ENCODE data around the gene TTC39C. TPM values are rescaled to one million over a fixed set of nuclear protein-coding genes. Genes with fewer than 3 reads are reported as not detected.

TTC39C gene
- total RNA-seq, 2 donors from 2014 or later, result 8.5 to 8.7 TPM

DNA sequence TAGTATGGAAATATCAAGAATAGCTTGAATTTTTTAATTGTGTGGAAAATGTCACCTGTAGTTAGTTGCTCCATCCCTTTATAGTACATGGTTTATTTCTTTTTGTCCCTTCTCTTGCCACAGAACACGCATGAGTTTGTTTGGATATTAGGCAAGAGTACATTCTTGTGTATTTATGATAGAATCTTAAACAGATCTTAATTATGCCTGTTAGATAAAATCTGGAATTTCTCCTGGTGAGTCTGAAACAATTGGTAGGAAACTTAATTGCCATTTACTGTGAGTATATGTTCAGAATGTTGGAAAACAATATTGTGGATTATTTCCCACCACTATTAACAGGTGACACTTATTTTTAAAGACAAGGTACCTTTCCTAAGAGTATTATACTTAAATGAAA lies 94.1 kb downstream of the TTC39C start:
- ATAC-seq, result no peak
- intact Hi-C loops (cut with DNase I, micrococcal nuclease), result no loop called here

GRCh38 chr18:24111936-24112335 lies 97.4 kb downstream of the TTC39C start:
- ATAC-seq (no peak), DNase-seq (no peak)
- intact Hi-C loops (cut with DNase I, micrococcal nuclease), result loop anchor here in 1 of 2 donors (10.0 kb wide), 1 partner anchor 297 kb away; no protein-coding TSS in a partner anchor

More for the DNA sequence above, 94.1 kb downstream of the TTC39C start:
- DNase-seq, result no peak

DNA sequence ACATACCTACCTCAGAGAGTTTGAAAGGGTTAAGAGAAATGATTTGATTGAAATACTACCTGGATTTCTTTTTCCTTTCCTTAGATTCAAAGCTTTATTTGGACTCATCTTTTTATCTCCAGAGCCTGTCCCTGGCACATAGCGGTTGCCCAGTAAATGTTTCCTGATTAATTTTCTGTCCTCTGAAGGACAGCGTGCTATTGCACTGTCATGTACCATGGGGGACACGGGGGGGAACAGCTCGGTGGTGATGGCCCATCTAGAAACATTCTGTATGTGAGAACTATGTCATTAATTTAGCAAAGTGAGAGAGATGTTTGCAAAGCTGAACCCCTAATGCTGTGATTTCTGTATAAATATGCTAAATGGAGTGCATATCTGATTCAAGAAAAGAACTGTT lies 97.9 kb downstream of the TTC39C start:
- ATAC-seq, result no peak
- no peak for DNase-seq
- intact Hi-C loops (cut with DNase I, micrococcal nuclease), result loop anchor here in 1 of 2 donors (10.0 kb wide), 1 partner anchor 298 kb away; no protein-coding TSS in a partner anchor

DNA sequence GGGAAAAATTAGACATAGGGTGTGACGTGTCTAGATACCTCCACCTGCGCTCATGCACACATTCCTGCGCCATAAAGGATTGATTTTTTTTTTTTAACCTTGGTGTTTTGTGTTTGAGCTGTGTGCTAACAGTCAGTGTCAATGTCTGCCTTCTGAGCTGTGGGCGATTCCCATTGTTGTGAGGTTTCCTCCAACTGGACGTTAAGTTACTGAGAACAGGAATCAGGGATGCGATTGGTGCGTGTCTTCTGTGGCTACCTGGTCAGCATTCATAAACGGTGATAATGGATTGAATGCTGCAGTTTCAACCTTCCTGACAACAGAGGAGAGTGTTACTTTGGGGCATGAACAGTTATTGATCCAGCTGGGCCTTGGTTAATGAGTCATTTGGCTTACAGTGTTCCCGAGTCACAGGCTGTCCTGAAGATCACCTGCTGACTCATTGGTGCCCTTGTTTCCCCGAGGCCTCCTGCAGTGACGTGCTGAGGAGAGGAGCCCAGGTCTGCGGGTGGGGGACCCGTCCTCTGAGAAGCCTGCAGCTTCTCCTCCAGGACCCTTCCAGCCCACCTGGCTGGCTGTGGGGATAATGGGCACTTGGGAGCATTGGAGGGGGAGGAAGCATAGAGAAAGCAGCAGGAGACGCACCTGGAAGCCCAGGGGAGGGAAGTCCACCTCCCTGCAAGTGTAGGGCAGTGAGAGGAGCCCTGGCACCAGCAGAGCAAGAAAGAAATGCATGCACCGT lies 98.5 kb downstream of the TTC39C start:
- no peak for ATAC-seq
- intact Hi-C loops (cut with DNase I, micrococcal nuclease), result loop anchor here in 1 of 2 donors (10.0 kb wide), 1 partner anchor 298 kb away; no protein-coding TSS in a partner anchor
- DNase-seq, result no peak

DNA sequence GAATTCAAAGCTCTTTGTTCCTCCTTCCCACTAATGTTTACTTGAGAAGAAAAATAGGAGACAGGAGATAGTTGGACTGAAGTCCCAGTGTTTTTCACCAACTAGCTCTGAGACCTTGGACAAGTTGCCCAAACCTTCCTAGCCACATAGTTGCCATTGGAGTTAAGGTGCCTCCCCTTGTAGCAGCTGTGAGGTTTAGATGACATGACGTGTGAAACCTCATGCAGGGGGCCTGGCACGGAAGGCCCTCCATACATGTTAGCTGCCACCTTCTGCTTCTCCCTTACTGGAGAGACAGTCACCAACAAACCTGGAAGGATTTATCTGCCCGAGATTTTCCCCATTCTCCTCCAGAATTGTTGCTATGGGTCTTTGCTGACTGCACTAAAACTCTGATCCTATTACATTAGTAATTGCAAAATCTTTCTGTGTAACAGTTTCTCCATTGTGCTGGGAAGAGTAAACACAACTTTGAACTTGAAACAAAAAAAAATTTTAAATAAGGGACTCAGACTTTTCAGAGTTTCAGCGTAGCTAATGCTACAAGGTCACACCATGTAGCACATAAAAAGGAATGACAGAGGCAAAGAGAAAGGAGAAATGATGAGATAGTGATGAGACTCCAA lies 100.5 kb downstream of the TTC39C start:
- no peak for DNase-seq
- ATAC-seq, result no peak
- intact Hi-C loops (cut with DNase I, micrococcal nuclease), result loop anchor here in 1 of 2 donors (10.0 kb wide), 1 partner anchor 300 kb away; no protein-coding TSS in a partner anchor

DNA sequence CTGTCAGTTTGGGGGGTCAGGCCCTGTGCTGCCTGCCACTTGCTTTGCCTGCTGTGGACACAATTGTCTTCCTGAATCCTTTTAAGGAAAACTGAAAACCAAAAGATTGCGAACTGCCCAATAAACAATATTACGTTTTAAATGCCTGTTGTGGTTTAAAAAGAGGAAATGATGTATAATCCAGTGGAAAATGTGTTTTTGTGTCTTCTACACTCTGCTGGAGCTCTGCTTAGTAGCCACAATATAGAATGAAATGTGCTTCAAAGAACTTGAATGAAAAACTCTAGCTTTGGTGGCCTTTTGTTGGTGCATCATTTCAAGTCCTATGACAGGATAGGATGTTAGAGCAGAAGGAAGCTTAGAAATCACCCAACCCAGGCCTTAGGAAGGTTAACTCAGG lies 101.1 kb downstream of the TTC39C start:
- ATAC-seq, result no peak
- intact Hi-C loops (cut with DNase I, micrococcal nuclease), result loop anchor here in 1 of 2 donors (10.0 kb wide), 1 partner anchor 301 kb away; no protein-coding TSS in a partner anchor

DNA sequence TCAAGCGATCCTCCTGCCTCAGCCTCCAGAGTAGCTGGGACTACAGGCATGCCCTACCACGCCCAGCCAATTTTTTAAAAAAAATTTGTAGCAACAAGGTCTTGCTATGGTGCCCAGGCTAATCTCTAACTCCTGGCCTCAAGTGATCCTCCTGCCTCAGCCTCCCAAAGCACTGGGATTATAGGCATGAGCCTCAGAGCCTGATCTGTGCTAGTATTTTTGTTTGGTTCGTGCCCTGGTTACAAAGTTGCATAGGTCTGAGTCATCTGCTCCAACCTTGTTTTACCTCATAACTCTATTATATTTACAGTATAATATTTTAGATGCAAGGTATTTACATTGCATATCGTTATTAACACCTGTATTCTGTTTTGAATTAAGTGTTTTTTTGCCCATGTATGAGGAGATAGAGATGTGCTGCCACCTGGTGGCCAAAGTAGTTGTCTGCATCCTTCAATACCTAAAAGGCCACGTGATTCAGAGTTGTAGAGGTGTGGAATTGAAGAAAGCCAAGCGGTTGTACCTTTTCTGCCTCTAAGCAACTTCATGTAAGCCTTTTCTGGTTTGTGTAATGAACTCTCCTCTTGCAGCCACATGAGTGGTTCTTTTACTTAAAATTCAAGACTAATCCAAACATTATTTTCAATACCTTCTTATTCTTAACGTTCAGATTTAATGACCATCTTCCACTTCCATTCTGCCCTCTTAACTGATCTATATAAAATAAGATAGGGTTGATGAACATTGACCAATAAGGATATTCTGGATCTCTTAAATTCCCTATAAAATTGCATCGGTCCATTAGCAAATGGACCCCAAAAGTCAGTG lies 104.4 kb downstream of the TTC39C start:
- peak; percentile 82 for ATAC-seq
- peak; percentile 46 to 80 for DNase-seq
- intact Hi-C loops (cut with DNase I, micrococcal nuclease), result loop anchor here in 1 of 2 donors (10.0 kb wide), 1 partner anchor 304 kb away; no protein-coding TSS in a partner anchor

More for the DNA sequence above, 101.1 kb downstream of the TTC39C start:
- DNase-seq, result no peak

GRCh38 chr18:24120676-24121075 lies 106.1 kb downstream of the TTC39C start:
- no peak for ATAC-seq
- DNase-seq, result no peak
- intact Hi-C loops (cut with DNase I, micrococcal nuclease), result no loop called here

DNA sequence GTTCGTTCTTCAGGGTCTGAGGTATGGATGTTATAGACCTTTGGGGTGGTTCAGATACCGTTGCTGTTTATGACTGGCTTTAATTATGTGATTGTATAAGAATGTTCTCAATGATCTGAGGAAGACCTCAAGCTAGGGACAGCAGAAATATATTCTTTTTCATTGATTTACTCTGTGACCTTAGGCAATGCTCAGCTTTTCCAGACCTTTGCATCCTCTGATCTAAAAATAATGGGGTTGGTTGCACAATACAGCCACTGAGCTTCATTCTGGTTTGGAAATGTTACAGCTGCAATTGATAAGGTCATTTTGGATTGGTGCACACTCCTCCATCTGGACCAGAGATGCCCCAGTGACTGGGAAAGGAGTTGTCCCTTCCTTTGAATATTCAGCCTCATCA lies 107.1 kb downstream of the TTC39C start:
- ATAC-seq, result no peak
- DNase-seq, result no peak
- intact Hi-C loops (cut with DNase I, micrococcal nuclease), result no loop called here

GRCh38 chr18:24126155-24126961 lies 111.8 kb downstream of the TTC39C start:
- intact Hi-C loops (cut with DNase I, micrococcal nuclease), result no loop called here
- DNase-seq, result no peak
- ATAC-seq, result peak; percentile 30

DNA sequence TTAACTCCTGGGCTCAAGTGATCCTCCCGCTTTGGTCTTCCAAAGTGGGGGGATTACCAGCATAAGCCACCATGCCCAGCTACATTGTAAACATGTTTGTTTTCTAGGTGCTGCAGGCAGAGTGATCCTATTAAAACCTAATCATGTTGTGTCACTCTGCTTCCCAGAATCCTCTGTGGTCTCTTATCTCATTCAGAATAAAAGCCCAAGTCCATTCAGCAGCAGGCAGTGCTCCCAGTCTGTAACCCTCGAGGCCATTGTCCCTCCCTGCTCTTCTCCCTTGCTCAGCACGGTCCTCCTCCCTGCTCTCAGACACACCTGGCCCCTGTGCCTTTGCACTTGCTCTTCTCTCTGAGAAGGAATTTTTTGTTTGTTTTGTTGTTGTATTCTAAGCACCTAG lies 113.2 kb downstream of the TTC39C start:
- ATAC-seq (peak; percentile 37), DNase-seq (no peak)
- intact Hi-C loops (cut with DNase I, micrococcal nuclease), result no loop called here

DNA sequence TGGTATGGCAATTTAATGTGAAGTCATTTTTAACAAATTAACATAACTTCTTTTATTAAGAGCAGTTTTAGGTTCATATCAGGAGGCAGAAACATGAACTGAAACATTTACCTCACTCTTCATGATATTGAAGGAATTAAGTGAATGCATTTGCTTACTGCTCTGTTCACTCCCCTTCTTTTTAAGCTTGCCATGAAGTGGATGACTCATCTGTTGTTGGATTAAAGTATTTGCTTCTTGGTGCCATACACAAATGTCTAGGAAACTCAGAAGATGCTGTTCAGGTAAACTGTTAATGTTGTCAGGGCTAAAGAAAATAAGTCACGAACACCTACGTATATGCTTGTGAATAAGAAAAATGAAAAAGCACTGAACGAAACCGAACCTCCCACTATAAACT lies 114.1 kb downstream of the TTC39C start:
- ATAC-seq, result no peak
- intact Hi-C loops (cut with DNase I, micrococcal nuclease), result no loop called here

DNA sequence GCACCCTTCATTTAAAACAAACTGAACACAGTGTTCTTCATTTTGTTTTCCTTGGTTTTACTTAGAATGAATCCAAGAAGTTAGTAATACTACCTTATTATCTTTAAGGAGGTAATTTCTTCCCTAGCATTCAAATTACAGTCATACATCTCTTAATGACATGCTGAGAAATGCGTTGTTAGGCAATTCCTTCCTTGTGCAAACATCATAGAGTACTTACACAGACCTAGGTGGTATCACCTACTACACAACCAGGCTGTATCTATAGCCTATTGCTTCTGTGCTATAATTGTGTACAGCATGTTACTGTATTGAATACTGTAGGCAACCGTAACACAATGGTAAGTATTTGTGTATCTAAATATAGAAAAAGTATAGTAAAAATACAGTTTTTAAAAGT lies 115.9 kb downstream of the TTC39C start:
- intact Hi-C loops (cut with DNase I, micrococcal nuclease), result no loop called here
- DNase-seq, result no peak
- peak; percentile 92 for ATAC-seq

More for the DNA sequence above, 114.1 kb downstream of the TTC39C start:
- no peak for DNase-seq

GRCh38 chr18:24136967-24137373 lies 122.4 kb downstream of the TTC39C start:
- intact Hi-C loops (cut with DNase I, micrococcal nuclease), result no loop called here
- ATAC-seq, result no peak
- no peak for DNase-seq

DNA sequence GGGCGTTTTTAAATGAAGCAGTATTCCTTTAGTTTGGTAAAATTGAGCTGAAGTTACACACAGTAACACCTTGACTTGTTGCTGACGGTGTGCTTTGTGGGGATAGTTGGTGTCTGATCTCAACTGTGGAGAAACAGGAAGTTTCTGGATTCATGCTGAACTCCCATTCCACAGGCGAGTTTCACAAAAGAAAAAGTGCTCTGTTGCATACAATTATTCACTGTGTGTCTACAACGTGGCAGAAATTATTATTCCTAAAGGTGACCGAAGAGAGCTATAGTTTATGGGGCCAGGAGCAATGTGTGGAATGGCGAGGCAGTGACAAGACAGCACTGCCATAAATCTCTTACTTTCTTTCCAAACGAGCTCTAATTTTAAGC lies 123.8 kb downstream of the TTC39C start:
- DNase-seq, result no peak
- ATAC-seq, result peak; percentile 51
- intact Hi-C loops (cut with DNase I, micrococcal nuclease), result no loop called here

DNA sequence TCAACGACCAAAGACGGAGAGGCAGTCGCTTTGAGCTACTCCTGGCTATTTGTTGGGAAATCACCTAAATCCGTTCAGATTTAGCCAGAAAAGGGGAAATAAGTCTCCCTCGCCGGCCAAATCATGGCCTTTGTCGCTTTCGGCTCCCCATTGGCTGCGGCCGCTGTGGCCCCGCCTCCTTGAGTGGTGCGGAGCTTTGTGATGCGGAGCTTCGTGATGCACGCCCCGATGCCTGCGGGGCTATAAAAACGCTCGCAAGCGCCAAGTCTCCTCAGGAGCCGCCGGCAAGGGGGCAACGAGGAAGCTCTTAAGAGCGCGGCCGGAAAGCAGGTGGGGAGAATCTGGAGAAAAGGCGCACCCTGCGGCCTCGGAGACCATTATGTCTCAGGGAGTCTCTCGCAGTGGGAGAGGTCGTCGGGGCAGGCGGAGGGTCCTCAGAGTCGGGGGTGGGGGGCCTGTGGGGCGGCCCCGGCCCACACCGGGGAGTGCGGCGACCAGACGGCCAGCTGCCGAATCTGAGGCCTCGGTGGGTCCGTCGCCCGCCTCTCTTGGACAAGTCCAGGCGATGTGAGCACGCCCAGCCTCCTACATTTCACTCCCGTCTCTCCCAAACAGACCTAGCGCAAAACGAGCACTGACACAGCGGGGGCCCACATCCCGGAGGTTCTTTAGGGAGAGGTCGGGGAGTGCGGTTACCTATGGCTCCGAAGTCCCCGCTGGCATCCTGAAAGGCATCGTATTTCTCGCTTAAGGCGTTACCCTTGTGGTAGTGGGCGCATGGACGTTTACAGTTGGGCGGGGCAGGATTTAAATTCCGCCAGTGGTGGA lies 124.4 kb downstream of the TTC39C start, which contains the start of gene CABYR:
TSS of gene CABYR (plus strand) at position 274 of the 828 bp plus-strand sequence. CDS start 4,053 bp downstream, outside the sequence.
- ATAC-seq (peak; percentile 94), DNase-seq (peak; percentile 80 to 81)

DNA sequence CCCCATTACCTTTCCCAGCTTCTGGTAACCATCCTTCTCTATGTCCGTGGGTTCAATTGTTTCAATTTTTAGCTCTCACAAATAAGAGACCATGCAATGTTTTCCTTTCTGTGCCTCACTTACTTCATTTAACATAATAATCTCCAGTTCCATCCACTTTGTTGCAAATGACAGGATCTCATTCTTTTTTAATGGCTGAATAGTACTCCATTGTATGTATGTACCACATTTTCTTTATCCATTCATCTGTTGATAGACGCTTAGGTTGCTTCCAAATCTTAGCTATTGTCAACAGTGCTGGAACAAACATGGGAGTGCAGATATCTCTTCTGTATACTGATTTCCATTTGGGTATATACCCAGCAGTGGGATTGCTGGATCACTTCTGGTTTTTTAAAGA lies 126.1 kb downstream of the TTC39C start:
- intact Hi-C loops (cut with DNase I, micrococcal nuclease), result no loop called here
- ATAC-seq, result no peak
- DNase-seq, result no peak

More for the DNA sequence above, 124.4 kb downstream of the TTC39C start, which contains the start of gene CABYR:
- intact Hi-C loops (cut with DNase I, micrococcal nuclease), result no loop called here
